ENCODE data around the gene MTOR.
"Not testable (repeated sequence)": the region's sequence is repeated elsewhere in the genome, so short reads cannot be mapped to it uniquely, and the experiment has no call there.

Gene MTOR

GRCh38 chr1:11214698-11215380, 47.5 kb downstream of the MTOR start:
- DNase-seq, result no peak

- DNase-seq, result no peak
These were observed 50.3 kb downstream of the MTOR start for GRCh38 chr1:11211925-11212587.

DNA sequence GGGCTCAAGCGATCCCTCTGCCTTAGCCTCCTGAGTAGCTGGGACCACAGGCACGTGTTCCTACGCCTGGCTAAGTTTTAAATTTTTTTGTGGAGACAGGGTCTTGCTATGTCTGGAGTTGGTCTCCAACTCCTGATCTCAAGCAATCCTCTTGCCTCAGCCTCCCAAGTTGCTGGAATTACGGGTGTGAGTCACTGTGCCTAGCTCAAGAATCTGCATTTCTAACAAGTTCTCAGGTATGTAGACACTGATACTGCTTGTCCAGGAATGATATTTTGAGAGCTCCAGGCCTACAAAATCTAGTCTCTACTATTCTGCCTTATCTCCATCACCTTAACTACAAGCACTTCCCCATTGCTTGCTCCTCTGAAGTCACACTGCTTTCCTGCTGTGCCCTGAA, 50.9 kb downstream of the MTOR start:
- no peak for DNase-seq

- no peak for DNase-seq
These were observed 54.3 kb downstream of the MTOR start for GRCh38 chr1:11207898-11208611.

DNA sequence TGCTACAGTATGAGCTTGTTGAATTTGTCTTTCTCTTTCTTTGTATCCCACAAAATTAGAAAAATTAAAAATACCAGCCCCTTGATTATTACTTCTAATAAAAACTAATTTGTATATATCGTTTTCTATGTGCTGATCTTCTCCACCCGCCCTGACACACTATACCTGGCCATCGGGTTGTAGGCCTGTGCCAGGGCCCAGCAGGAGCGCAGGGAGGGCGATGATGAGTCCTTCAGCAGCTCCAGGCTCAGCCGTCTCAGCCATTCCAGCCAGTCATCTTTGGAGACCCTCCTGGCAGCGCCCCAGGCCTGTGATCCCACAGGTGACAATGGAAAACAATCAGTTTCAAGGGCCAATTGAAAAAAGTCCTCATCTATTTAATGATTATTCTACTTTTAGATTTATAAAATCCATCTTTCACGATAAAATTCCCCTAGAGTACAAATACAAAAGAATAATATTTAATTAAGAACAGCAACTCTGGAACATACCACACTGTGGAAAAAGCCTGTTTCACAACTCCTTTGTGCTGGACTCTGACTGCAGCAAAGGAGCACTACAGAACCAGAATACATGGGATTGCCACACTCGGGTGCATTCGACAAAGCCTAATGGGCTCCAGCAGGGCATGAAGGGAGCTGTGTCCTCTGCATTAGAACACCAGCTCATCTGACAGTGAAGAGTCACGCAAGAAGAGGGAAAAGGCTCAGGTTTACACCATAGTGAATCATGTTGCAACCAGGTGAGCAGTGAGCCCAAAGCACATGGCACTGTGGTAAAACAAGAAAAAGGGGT, 57.8 kb downstream of the MTOR start:
- DNase-seq, result no peak

DNA sequence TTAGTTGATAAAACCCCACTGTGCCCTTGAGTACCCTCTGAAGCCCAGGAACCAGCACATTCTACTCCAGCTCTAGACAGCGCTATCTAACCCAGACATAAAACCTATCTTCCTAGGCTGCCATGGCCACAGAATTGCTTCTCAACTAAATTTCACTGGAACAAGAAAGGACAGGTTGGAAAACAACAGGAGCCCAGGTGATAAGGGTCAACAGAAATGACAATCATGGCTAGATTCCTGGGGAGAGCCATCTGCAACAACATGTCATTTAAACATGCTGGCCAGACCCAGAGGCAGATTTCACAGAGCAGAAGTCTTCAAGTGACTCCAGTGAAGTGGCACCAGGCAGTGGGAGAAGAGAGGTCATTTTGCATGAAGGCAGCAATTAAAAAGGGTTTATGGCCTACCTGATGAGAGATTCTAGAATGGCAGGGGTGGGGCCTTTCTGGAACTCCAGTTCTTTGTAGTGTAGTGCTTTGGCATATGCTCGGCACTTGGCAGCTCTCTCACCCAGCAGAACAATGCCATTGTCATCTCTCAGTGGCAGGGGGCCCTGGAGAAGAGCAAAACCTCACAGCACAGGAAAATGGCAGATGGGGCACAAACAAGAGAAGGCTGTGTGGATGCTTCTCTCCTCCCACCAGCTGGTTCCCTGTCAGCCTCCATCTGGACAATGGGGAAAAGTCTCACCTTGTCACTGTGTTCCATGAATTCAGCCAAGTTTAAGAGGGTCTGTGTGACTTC, 63.3 kb downstream of the MTOR start:
- DNase-seq, result no peak

- DNase-seq, result no peak
These were observed 64.1 kb downstream of the MTOR start for GRCh38 chr1:11198257-11198656.

GRCh38 chr1:11197359-11197758, 65.0 kb downstream of the MTOR start:
- no peak for DNase-seq

DNA sequence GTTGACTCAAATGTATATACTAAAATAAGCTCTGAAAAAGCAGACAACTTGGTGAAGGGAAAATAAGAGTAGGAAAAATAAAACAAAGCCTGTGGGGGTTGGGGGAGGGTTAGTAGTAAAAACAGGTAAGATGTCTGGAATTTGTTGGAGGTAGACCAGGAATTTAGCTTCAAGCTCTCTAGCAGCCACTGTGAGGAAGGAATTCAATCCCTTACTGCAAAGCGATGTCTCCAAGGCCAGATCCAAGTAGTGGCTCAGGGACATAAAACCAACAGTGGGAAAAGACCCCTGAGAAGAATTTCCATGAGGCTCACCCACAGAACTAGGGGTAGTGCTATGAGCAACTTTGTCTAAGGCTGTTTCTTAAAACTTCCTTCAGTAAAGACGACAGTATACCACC, 65.4 kb downstream of the MTOR start:
- no peak for DNase-seq

DNA sequence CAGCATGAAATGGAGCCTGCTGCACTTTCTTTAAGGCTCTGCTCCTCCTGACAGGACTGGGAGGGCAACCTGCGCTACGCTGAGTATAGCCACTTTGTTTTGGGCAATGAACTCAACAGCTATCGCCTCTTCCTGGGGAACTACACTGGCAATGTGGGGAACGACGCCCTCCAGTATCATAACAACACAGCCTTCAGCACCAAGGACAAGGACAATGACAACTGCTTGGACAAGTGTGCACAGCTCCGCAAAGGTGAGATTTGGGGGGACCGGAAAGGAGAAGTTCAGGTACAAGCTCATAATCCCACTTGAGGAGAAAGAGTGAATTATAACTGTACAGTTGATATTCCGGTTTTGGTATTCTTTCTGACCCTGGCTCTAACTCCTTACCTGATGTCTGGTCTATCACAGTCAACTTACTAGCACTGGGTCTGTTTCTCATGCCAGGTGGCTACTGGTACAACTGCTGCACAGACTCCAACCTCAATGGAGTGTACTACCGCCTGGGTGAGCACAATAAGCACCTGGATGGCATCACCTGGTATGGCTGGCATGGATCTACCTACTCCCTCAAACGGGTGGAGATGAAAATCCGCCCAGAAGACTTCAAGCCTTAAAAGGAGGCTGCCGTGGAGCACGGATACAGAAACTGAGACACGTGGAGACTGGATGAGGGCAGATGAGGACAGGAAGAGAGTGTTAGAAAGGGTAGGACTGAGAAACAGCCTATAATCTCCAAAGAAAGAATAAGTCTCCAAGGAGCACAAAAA, 67.8 kb downstream of the MTOR start:
- DNase-seq, result no peak

- DNase-seq, result no peak
These were observed 69.0 kb downstream of the MTOR start for GRCh38 chr1:11193376-11193775.

DNA sequence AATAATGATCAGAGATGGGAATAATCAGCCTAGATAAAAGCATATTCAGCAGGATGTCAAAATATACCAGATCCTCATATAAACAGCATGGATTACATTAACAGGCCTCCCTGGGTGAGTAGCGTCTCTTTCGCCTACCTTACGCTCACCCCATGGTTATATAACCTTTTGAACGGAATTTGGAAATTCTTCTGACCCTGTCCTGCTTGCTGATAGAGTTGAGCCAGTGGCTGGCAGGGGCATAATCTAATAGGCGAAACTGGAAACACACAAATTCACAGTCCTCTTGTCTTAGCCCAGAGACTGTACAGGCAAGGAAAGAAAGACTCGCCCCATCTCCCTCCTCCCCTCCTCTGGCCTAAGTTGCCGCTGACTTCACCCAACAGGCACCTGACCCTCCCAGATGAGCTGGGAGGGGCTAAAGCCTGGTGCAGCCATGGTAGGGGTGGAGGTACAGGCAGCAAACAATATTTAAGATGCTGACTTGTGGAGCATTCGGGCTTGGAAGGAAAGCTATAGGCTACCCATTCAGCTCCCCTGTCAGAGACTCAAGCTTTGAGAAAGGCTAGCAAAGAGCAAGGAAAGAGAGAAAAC, 73.4 kb downstream of the MTOR start, which contains the start of gene ANGPTL7:
Gene ANGPTL7, plus strand, starts transcription at position 498 of the 594 bp plus-strand sequence. CDS start 225 bp downstream, outside the sequence.
- no peak for DNase-seq

DNA sequence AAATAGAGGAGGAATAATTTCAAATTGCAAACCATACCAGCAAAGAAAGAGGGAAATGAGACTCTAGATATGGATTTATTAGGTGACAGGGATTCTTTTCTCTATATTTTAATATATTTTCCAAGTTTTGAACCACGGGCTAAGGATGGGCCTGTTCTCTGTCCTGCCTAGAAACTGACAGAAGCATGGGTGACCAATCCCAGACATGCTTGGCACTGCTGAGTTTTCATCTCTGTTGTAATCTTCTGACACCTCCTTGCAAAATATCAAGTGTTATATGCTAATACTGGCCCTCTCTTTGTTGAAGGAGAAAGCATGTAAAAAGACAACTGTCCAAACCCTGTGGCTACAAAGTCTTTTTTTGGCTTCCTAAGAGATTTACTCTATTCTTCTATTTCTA, 74.0 kb downstream of the MTOR start:
- no peak for DNase-seq

DNA sequence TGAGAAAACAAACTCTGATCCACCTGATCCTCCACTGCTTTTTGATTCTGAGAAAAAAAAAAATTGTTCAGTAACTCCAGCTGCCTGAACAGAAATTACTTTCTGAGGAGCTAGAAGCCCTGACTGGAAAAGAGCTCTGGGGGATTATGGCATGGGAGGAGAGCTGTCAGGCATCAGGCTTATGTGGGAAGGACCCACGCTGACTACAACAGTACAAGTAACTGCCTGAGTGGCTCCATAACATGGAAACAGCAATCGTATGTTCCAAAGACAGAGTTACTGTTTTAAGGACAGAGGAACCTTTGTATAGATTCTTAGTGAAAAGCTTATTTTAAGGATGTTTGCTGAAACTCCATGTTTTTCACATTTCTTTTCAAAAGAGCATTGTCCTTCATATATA, 74.4 kb downstream of the MTOR start:
- no peak for DNase-seq

- DNase-seq, result no peak
These were observed 74.9 kb downstream of the MTOR start for GRCh38 chr1:11187494-11187893.

DNA sequence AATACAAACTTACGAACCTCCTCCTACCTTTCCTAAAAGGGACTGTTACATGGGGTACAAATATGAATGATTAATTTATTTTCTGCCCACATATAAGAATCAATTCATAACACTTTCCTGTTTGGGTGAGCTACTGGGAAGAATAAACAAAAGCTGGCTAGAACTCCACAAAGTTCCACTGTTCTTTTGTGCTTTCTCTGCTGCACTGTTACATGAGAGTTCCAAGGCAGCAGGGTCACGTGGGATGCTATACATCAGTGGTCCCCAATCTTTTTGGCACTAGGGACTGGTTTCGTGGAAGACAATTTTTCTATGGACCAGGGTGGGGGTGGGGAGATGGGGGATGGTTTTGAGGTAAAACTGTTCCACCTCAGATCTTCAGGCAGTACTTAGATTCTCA, 75.4 kb downstream of the MTOR start:
- no peak for DNase-seq

GRCh38 chr1:11184973-11185372, 77.4 kb downstream of the MTOR start:
- DNase-seq, result no peak

- no peak for DNase-seq
These were observed 79.5 kb downstream of the MTOR start for GRCh38 chr1:11182884-11183283.

DNA sequence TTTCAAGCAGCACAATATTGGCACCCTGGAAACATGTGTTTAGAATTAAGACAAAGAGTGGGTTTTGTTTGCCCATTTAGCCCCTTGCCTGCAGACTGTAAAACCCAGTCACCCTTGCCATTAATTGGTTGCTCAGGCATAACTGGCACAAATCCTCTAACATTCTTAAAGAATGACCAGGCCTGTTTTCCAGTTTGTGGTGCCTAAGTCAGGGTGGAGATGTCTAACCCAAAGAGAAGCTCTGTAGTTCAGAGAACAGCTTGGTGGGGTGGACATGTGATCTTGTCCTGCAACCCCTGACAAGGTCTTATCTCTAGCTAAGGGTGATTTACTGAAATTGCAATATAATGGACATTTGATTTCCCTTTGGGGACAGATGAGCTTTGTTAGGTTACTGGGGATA, 82.0 kb downstream of the MTOR start:
- DNase-seq, result no peak

- not testable (repeated sequence) for DNase-seq
These were observed 82.6 kb downstream of the MTOR start for GRCh38 chr1:11179749-11180148.

DNA sequence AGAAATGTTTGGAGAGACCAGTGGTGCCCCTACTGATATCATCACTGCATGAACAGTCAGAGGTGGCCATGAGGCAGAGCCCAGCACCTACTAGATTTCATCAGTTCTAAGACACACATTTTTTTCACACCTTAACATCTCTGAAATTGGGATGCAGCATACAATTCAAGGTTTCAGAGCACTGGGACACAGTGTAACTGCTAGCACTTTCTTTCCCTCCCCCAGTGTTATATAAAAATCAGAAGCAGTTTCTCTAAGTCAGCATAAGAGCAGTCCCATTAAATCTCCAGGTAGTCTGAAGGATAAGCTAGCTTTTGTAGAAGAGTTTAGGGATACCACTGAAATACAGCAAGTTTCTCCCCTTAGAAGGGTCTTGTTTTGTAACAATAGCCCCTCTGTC, 83.2 kb downstream of the MTOR start:
- no peak for DNase-seq

All from stimulated activated CD4-positive, alpha-beta T cell treated with anti-CD3 and anti-CD28 coated beads, Interleukin-2, amount 100 ng/mL, for 48 hours (primary cell).